ENCODE data around the gene ZNF530. TPM values are rescaled to one million over a fixed set of nuclear protein-coding genes. Genes with fewer than 3 reads are reported as not detected.

Gene ZNF530
- polyA plus RNA-seq, 5 donors, result 4.8 to 7.7 (median 6.0) TPM

DNA sequence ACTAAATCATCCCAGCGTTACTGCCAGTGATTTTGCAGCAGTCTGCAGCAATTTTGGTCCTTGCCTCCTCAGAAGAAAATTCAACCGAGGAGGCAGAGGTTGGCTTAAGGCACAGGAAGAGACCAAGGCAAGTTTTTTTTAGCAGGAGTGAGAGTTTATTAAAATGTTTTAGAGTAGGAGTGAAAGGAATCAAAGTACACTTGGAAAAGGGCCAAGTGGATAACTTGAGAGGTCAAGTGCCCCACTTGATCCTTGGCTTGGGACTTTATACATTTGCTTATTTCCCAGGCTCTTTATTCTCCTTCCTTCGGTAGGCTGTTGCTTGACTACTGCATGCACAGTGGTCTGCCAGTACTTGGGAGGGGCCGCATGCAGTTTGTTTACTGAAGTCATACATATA, 11.4 kb downstream of the ZNF530 start:
- no peak for DNase-seq

DNA sequence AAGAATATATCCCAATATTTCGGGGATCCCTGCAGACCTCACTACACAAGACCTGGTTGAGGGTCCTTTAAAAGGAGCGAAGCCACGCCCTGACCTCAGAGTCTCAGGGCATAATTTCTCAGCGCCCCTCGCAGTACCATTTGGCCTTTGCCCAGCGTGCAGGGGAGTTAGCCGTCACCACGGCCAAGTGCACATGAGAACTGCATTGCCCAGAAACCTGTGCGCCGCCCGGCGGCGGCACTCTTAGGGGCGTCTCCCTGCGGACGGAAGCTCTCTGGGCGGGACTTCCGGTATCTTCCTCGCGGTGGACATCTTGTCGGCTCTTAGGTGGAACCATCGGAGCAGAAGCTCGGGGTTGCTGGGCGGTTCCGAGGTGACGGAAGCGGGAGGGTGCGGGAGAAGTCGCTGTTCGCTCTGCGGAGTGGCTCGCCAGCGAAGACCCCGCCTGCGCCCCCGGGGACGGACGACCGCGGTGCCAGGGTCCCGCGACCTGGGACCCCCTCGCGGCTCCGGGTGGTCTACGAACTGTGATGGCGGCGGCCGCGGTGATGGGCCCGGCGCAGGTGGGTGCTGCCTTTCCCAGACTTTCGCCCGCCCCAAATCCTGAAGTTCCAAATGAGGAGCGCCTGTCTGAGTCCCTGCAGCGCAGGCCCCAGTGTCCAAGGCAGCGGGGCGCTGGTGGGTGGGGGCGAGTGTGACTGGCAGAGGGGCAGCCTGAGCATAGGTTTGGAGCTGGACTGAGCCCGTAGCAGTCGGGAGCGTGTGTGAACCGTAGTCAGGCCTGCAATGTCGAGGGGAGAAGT, 14.5 kb downstream of the ZNF530 start, which contains the start of gene ZNF134:
Gene ZNF134 (plus strand): TSS at position 302 of the 803 bp plus-strand sequence. CDS start 5,227 bp downstream, outside the sequence.
- DNase-seq, result peak; percentile 88 to 89

DNA sequence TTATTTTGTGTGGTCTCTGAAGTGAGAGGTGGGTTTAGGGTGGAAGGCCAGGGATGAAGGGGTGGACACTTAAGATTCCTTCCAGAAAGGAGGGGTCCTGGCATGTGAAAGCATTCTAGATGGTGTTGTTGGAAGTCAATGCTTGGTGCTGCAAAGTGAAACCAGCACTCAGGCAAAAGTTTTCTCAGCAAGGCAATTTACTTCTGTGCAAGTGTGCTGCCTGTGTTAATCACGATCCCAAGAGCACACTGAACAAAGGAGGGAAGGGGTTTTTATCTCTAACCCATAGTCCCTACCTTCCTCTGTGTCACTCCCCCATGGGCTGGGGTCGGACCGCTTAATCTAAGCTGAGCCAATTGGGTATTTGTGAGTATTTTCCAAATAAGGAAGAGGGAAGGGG, 15.7 kb downstream of the ZNF530 start:
- DNase-seq, result no peak

DNA sequence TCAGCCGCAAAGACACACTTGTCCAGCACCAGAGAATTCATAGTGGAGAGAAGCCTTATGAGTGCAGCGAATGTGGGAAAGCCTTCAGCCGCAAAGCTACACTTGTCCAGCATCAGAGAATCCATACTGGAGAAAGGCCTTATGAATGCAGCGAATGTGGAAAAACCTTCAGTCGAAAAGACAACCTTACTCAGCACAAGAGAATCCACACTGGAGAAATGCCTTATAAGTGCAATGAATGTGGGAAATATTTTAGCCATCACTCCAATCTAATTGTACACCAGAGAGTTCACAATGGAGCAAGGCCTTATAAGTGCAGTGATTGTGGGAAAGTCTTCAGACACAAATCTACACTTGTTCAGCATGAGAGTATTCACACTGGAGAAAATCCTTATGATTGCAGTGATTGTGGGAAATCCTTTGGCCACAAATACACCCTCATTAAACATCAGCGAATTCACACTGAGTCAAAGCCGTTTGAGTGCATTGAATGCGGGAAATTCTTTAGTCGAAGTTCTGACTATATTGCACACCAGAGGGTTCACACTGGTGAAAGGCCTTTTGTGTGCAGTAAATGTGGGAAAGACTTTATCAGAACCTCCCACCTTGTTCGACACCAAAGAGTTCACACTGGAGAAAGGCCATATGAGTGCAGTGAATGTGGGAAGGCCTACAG, 21.1 kb downstream of the ZNF530 start:
- no peak for DNase-seq

DNA sequence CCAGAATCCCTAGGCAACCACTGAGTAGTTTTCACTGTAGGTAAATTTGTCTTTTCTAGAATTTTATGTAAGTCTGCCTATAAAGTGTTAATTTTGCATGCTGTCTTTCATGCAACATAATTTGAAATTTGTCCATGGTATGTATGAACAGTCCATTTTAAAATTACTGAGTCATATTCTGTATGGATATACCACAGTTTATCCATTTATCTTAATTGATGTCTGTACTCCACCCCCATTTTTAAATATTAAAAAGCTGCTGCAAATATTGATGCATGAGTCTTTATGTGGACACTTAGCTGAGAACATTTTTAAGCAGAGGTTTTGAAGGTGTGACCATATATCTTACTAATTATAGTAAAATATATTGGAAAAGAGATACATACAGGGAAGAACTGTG, 23.4 kb downstream of the ZNF530 start:
- DNase-seq, result no peak

DNA sequence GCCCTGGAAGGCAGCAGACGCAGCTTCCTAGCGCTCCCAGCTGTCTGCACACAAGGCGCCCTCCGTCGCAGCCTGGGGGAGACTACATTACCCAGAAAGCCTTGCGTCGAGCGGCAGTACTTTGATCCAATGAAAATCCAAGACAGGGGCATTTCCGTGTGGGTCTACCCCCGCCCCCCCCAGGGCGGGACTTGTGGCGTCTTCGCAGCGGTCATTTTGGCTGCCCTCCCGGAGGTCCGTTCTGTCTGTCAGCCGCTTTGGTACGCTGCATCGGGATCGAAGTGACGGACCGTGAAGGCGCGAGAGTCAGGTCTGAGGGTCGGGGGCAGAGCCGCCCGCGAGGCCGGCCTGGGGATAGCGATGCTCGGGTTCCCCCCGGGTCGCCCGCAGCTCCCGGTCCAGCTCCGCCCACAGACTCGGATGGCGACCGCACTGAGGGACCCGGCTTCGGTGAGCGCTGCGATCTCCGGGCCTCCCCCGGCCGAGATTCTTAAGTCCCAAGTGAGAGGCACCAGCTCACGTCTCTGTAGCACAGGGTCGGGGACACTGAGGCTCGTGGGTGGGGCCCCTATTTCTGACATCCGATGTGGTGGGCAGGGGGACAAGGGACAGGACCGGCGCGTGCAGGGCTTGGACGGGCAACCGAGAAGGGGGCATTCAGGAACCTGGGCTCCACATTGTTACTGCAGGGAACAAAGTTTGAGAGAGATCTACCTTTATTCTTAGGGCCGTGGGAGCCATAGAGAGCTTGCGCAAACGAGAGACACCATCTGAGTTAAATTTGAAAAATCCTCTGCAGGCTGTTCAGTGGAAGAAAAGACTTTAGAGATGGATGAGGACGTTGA, 33.5 kb downstream of the ZNF530 start, which contains the start of gene ZNF211:
Gene ZNF211 (plus strand): TSS at position 182 of the 845 bp plus-strand sequence. CDS start 179 bp downstream, at position 361.
- DNase-seq, result peak; percentile 95 to 96

DNA sequence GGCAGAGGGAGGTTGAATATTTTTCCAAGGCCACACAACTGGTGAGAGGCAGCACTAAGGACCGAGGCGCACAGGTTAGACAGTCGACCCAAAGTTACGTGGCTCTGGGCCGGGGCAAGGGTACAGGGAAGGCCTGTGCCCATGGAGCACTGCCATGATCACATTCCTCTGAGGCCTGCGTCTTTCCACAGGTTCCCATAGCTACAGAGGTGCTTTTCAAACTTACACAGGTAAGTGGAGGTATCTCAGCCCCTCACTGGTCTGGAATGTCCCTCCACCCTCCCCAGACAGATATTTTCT, 34.1 kb downstream of the ZNF530 start:
- peak in 1 of 2 donors; percentile 13 for DNase-seq

DNA sequence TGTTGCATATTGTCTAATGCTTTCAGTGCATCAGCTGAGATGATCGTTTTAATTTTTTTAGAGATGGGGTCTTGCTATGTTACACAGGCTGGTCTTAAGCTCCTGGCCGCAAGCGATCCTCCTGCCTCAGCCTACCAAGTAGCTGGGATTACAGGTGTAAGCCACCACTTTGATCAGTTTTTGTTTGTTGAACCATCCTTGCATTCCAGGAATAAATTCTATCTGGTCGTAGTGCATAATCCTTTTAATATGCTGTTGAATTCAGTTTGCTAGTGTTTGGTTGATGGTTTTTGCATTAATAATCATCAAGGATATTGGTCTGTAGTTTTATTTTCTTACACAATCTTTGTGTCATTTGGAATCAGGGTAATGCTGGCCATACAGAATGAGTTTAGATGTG, 37.7 kb downstream of the ZNF530 start:
- DNase-seq, result no peak

DNA sequence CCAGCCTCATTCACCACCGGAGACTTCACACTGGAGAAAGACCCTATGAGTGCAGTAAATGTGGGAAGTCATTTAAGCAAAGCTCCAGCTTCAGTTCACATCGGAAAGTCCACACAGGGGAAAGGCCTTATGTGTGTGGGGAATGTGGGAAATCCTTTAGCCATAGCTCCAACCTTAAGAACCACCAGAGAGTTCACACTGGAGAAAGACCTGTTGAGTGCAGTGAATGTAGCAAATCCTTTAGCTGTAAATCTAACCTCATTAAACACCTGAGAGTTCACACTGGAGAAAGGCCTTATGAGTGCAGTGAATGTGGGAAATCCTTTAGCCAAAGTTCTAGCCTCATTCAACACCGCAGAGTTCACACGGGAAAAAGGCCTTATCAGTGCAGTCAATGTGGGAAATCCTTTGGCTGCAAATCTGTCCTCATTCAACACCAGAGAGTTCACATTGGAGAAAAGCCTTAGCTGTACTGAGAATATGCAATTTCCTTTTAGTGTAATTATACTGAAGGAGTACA, 42.1 kb downstream of the ZNF530 start:
- DNase-seq, result no peak

DNA sequence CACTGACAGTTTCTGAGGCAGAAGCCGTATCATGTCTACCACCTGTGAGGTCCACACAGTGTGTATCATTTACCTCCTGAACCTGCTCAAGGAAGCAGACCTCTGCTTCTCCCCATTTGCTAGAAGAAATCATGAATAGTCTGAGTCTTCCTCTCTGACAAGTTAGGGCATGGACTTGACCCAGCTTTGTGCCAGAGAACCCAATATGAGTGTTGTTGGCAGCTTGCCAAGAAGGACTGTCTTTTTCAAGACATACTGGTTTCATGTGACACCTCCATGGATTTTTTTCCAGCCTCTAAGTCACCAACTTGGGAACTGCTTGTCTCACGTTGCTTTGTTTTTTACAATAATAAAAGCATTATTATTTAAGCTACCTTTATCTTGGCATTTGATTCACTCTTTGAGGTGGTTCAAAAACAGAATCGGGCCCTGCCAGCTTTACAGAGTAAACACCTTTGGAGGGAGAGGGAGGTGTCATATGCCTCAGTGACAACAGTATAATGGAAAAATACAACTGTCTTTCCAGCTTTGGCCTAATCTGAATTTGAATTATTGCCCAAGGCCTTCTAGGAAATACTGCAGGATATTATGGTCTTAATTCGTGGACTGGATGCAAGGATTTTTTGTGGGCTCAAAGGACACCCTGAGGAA, 42.8 kb downstream of the ZNF530 start:
- DNase-seq, result no peak

DNA sequence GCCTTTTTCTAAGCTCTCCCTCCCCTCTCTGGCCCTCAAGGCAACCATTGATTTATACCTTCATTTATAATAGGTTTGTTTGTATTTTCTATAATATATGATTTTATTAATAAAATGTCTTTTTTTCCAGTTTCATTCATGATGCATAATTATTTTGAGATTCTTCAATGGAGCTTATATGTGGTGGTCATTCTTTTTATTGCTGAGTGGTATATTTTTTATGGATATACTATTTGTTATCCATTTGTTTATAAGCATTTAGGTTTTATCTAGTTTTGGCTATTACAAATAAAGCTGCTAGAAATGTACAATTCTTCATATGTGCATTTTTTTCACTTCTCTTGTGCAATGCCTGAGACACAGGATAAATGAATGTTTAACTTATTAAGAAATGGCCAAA, 44.0 kb downstream of the ZNF530 start:
- DNase-seq, result no peak

DNA sequence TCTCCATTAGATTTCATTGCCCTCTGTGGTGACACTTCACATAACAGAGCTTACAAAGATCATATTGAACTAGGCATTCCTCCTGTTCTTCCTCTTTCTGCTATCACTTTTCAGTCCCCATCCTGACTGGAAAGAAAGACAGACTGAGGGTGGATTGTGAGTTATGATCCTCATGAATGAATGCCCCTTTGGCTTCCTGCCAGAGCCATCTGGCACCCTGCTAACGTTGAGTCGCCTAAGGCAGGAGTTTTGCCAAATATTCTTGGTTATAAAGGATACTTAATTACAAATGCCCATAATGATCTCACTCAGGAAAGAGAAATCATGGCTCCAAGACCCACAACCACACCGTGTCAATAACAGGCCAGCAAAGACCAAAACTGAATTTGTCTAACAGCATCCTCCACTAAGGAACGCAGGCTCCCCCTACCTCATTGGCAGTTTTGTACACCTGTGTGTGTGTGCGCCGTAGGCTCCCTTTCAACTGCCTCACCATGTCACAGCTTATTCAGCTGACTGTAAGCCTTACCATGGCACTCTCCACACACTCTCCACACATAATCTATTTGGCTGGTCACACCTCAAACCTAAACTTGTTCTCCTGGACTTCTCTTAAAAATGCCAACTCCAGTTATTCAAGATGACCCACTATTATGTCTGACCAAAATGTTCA, 48.8 kb downstream of the ZNF530 start:
- DNase-seq, result no peak

DNA sequence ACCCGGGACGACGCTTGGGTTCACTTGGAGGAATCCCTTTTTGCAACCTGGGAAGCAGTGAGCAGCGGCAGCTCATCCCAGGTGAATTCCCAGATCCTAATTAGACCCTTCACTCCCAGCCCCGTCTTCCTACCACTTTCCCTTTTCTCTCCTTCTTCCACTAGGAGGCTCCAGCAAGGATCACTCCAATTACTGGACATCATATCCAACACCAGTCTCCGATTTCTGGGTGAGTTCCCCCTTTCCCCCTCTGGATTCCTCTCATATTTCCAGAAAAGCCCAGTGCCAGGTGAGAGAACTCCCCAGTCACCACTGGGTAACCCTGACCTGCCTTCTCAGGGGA, 51.9 kb downstream of the ZNF530 start:
- no peak for DNase-seq

DNA sequence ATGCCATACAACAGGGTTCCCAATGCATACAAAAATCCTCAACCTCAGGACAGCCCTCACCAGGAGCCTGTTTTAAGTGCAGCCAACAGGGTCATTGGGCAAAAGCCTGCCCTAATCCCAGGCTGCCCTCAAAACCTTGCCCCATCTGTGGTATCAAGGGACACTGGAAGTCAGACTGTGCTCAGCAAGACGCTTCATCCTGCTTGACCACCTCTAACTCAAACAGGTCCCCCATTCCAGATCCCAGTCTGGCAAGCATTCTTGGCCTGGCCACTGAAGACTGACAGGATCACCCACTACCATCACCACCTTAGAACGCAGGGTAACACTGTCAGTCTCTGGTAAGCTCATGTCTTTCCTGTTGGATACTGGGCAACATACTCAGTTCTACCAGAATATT, 54.0 kb downstream of the ZNF530 start:
- DNase-seq, result no peak

DNA sequence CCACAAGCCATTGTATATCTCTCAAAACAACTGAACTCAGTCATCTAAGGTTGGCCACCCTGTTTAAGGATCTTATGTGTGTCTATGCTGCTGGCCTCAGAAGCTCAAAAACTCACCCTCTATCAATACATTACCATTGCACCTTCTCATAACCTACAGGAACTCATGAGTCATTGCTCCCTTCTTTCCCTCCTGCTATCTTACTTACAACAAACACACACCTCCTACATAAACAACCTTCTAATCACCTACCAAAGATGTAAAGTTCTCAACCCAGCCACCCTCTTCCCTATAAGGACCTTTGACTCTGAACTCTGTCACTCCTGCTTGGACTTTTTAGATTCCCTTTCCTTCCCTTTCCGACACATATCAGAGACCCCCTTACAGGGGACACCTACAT, 55.8 kb downstream of the ZNF530 start:
- no peak for DNase-seq

DNA sequence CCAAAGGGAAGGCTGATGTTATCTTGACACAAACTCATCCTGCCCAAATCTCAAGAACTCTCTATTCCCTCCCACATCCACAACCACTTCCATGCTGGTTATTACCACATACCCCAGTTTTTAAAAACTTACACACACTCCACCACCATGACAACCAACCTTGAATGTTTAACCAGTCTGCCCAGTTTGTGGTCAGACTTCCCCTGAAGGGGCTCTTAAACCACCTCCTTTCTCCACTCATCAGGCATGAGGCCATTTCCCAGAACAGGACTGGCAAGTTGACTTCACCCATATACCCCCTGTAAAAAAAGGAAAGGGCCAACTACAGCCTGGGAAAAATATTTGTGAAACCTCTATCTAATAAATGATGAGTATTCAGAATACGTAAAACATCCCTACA, 56.7 kb downstream of the ZNF530 start:
- no peak for DNase-seq

Other genes starting within 250 kb of the ZNF530 start
- 10 to 100 TPM; 12.5 to 21.0 (median 17.1) TPM for gene ZNF304, start 248.6 kb upstream of the ZNF530 start, polyA plus RNA-seq (ENCODE audit: insufficient read depth in 1 of 5, insufficient read length in 5 of 5, low replicate concordance in 1 of 5)
- 10 to 100 TPM; 12.4 to 17.2 (median 14.5) TPM for gene TRAPPC2B, start 236.3 kb upstream of the ZNF530 start, polyA plus RNA-seq (ENCODE audit: insufficient read depth in 1 of 5, insufficient read length in 5 of 5, low replicate concordance in 1 of 5)
- gene ZNF547, start 236.3 kb upstream of the ZNF530 start, polyA plus RNA-seq (ENCODE audit: insufficient read depth in 1 of 5, insufficient read length in 5 of 5, low replicate concordance in 1 of 5), result 10 to 100 TPM in 1 of 5 donors, 1 to 10 TPM in 4; 5.2 to 10.1 (median 6.6) TPM
- gene ZNF548, start 210.0 kb upstream of the ZNF530 start, polyA plus RNA-seq (ENCODE audit: insufficient read depth in 1 of 5, insufficient read length in 5 of 5, low replicate concordance in 1 of 5), result 10 to 100 TPM; 25.4 to 49.6 (median 37.1) TPM
- gene ZNF17, start 188.7 kb upstream of the ZNF530 start, polyA plus RNA-seq (ENCODE audit: insufficient read depth in 1 of 5, insufficient read length in 5 of 5, low replicate concordance in 1 of 5), result 10 to 100 TPM in 4 of 5 donors, 1 to 10 TPM in 1; 9.1 to 17.1 (median 15.8) TPM
- 10 to 100 TPM in 4 of 5 donors, 1 to 10 TPM in 1; 8.7 to 13.1 (median 11.9) TPM for gene ZNF749, start 164.6 kb upstream of the ZNF530 start, polyA plus RNA-seq (ENCODE audit: insufficient read depth in 1 of 5, insufficient read length in 5 of 5, low replicate concordance in 1 of 5)
- 1 to 10 TPM; 2.3 to 5.4 (median 4.5) TPM for gene VN1R1, start 142.7 kb upstream of the ZNF530 start, polyA plus RNA-seq (ENCODE audit: insufficient read depth in 1 of 5, insufficient read length in 5 of 5, low replicate concordance in 1 of 5)
- gene ZNF772, start 122.3 kb upstream of the ZNF530 start, polyA plus RNA-seq (ENCODE audit: insufficient read depth in 1 of 5, insufficient read length in 5 of 5, low replicate concordance in 1 of 5), result 10 to 100 TPM in 4 of 5 donors, 1 to 10 TPM in 1; 8.4 to 22.1 (median 19.2) TPM
- 10 to 100 TPM; 19.5 to 32.5 (median 22.7) TPM for gene ZNF419, start 112.1 kb upstream of the ZNF530 start, polyA plus RNA-seq (ENCODE audit: insufficient read depth in 1 of 5, insufficient read length in 5 of 5, low replicate concordance in 1 of 5)
- 10 to 100 TPM; 12.1 to 17.5 (median 16.5) TPM for gene ZNF773, start 99.9 kb upstream of the ZNF530 start, polyA plus RNA-seq (ENCODE audit: insufficient read depth in 1 of 5, insufficient read length in 5 of 5, low replicate concordance in 1 of 5)
- gene ZNF549, start 72.5 kb upstream of the ZNF530 start, polyA plus RNA-seq (ENCODE audit: insufficient read depth in 1 of 5, insufficient read length in 5 of 5, low replicate concordance in 1 of 5), result 10 to 100 TPM; 15.0 to 21.2 (median 20.1) TPM
- gene ZNF550, start 40.0 kb upstream of the ZNF530 start, polyA plus RNA-seq (ENCODE audit: insufficient read depth in 1 of 5, insufficient read length in 5 of 5, low replicate concordance in 1 of 5), result 10 to 100 TPM; 16.2 to 31.2 (median 23.6) TPM
- gene ZNF416, start 21.0 kb upstream of the ZNF530 start, polyA plus RNA-seq (ENCODE audit: insufficient read depth in 1 of 5, insufficient read length in 5 of 5, low replicate concordance in 1 of 5), result 1 to 10 TPM; 6.6 to 9.3 (median 8.2) TPM
- 10 to 100 TPM; 11.4 to 23.8 (median 17.6) TPM for gene ZIK1, start 15.7 kb upstream of the ZNF530 start, polyA plus RNA-seq (ENCODE audit: insufficient read depth in 1 of 5, insufficient read length in 5 of 5, low replicate concordance in 1 of 5)
- 10 to 100 TPM; 21.3 to 28.9 (median 26.7) TPM for gene ZNF134, start 14.4 kb downstream of the ZNF530 start, polyA plus RNA-seq (ENCODE audit: insufficient read depth in 1 of 5, insufficient read length in 5 of 5, low replicate concordance in 1 of 5)
- gene ZNF211, start 33.3 kb downstream of the ZNF530 start, polyA plus RNA-seq (ENCODE audit: insufficient read depth in 1 of 5, insufficient read length in 5 of 5, low replicate concordance in 1 of 5), result 10 to 100 TPM; 31.0 to 45.4 (median 42.8) TPM
- under 1 TPM; 0.13 to 0.18 (median 0.15) TPM for gene ZSCAN4, start 69.0 kb downstream of the ZNF530 start, polyA plus RNA-seq (ENCODE audit: insufficient read depth in 1 of 5, insufficient read length in 5 of 5, low replicate concordance in 1 of 5)
- 10 to 100 TPM; 12.9 to 22.0 (median 18.7) TPM for gene ZNF551, start 82.1 kb downstream of the ZNF530 start, polyA plus RNA-seq (ENCODE audit: insufficient read depth in 1 of 5, insufficient read length in 5 of 5, low replicate concordance in 1 of 5)
- 10 to 100 TPM; 27.8 to 50.7 (median 41.1) TPM for gene ZNF154, start 109.3 kb downstream of the ZNF530 start, polyA plus RNA-seq (ENCODE audit: insufficient read depth in 1 of 5, insufficient read length in 5 of 5, low replicate concordance in 1 of 5)
- 10 to 100 TPM; 17.5 to 25.8 (median 25.1) TPM for gene ZNF671, start 127.7 kb downstream of the ZNF530 start, polyA plus RNA-seq (ENCODE audit: insufficient read depth in 1 of 5, insufficient read length in 5 of 5, low replicate concordance in 1 of 5)
- gene ZNF776, start 146.9 kb downstream of the ZNF530 start, polyA plus RNA-seq (ENCODE audit: insufficient read depth in 1 of 5, insufficient read length in 5 of 5, low replicate concordance in 1 of 5), result 10 to 100 TPM; 25.0 to 44.2 (median 40.5) TPM
- gene ZNF586, start 169.8 kb downstream of the ZNF530 start, polyA plus RNA-seq (ENCODE audit: insufficient read depth in 1 of 5, insufficient read length in 5 of 5, low replicate concordance in 1 of 5), result 10 to 100 TPM; 21.5 to 33.9 (median 29.1) TPM
- 10 to 100 TPM; 12.4 to 18.1 (median 16.4) TPM for gene ZNF552, start 215.0 kb downstream of the ZNF530 start, polyA plus RNA-seq (ENCODE audit: insufficient read depth in 1 of 5, insufficient read length in 5 of 5, low replicate concordance in 1 of 5)
- 10 to 100 TPM in 4 of 5 donors, 1 to 10 TPM in 1; 9.5 to 17.0 (median 13.7) TPM for gene ZNF587B, start 230.4 kb downstream of the ZNF530 start, polyA plus RNA-seq (ENCODE audit: insufficient read depth in 1 of 5, insufficient read length in 5 of 5, low replicate concordance in 1 of 5)
- gene ZNF587, start 250.0 kb downstream of the ZNF530 start, polyA plus RNA-seq (ENCODE audit: insufficient read depth in 1 of 5, insufficient read length in 5 of 5, low replicate concordance in 1 of 5), result 10 to 100 TPM; 23.3 to 39.1 (median 34.8) TPM

Measured in right lung (tissue), 5 donors.